Neural cell (in vitro differentiated cells): ENCODE results near the gene MAP4K3. TPM values are rescaled to one million over a fixed set of nuclear protein-coding genes. Genes with fewer than 3 reads are reported as not detected.

Experiments used
- H2AFZ ChIP-seq: fragments of 200-600, 300-800 bp; sonication (generic), shearing (Covaris generic); 2 replicates; pipeline ENCODE4 v1.6.0; 2014; ENCODE audit warnings: low read depth, mild to moderate bottlenecking, antibody characterized with exemption, low read length, moderate library complexity
- H3F3A ChIP-seq: fragments of 200-600 bp; shearing (Covaris generic); 2 replicates; pipeline ENCODE4 v1.6.1; 2016; ENCODE audit warnings: mild to moderate bottlenecking, moderate library complexity, mixed read lengths, antibody characterized with exemption, low read length; ENCODE audit not compliant: insufficient read depth, poor library complexity, severe bottlenecking
- H3K27ac ChIP-seq: fragments of 200-600, 300-800 bp; sonication (generic), shearing (Covaris generic); 2 replicates; pipeline ENCODE4 v1.5.1; 2014; ENCODE audit warnings: mild to moderate bottlenecking, low read length, moderate library complexity
- H3K27me3 ChIP-seq: fragments of 300-800, 200-600 bp; sonication (generic), shearing (Covaris generic); 2 replicates; pipeline ENCODE4 v1.6.0; 2014; ENCODE audit warnings: mild to moderate bottlenecking, low read depth, low read length, moderate library complexity; ENCODE audit not compliant: insufficient read depth
- H3K36me3 ChIP-seq: fragments of 300-800, 200-600 bp; sonication (generic), shearing (Covaris generic); 2 replicates; pipeline ENCODE4 v1.5.1; 2014; ENCODE audit warnings: mild to moderate bottlenecking, antibody characterized with exemption, low read length, moderate library complexity; ENCODE audit not compliant: insufficient read depth
- H3K4me2 ChIP-seq: fragments of 300-800, 200-600 bp; sonication (generic), shearing (Covaris generic); 2 replicates; pipeline ENCODE4 v1.6.0; 2014; ENCODE audit warnings: mild to moderate bottlenecking, low read length
- H3K4me3 ChIP-seq: fragments of 300-800, 200-600 bp; sonication (generic), shearing (Covaris generic); 2 replicates; pipeline ENCODE4 v1.5.1; 2014; ENCODE audit warnings: mild to moderate bottlenecking, low read length, moderate library complexity
- H3K79me2 ChIP-seq: fragments of 200-600 bp; shearing (Covaris generic); replicated peaks from 2 replicates; pipeline ENCODE4 v1.6.0; 2014; ENCODE audit warnings: mild to moderate bottlenecking, low read length, moderate library complexity; ENCODE audit not compliant: insufficient read depth
- H3K9ac ChIP-seq: fragments of 300-800, 200-600 bp; sonication (generic), shearing (Covaris generic); 2 replicates; pipeline ENCODE4 v1.6.1; 2016; ENCODE audit warnings: mild to moderate bottlenecking, low read length, mixed read lengths
- H3K9me2 ChIP-seq: fragments of 200-600 bp; shearing (Covaris generic); 2 replicates; pipeline ENCODE4 v1.6.1; 2016; ENCODE audit warnings: mild to moderate bottlenecking, low read length, mixed read lengths; ENCODE audit not compliant: insufficient read depth
- H3K9me3 ChIP-seq: fragments of 200-600, 300-800 bp; sonication (generic), shearing (Covaris generic); 2 replicates; pipeline ENCODE4 v1.6.1; 2016; ENCODE audit warnings: mild to moderate bottlenecking, mixed run types, low read length, moderate library complexity, mixed read lengths
- H4K20me1 ChIP-seq: fragments of 200-600 bp; shearing (Covaris generic); 2 replicates; pipeline ENCODE4 v1.6.1; 2016; ENCODE audit warnings: mild to moderate bottlenecking, mixed run types; ENCODE audit not compliant: insufficient read depth
- EP300 ChIP-seq: fragments of 450-650 bp; conservative IDR thresholded peaks from 2 replicates; pipeline ENCODE4 v1.6.1; 2014; ENCODE audit warnings: antibody characterized with exemption, mild to moderate bottlenecking, moderate library complexity; ENCODE audit not compliant: poor library complexity, severe bottlenecking
- EZH2 ChIP-seq: fragments of 200-600, 300-800 bp; shearing (Covaris generic), sonication (generic); IDR thresholded peaks from 2 replicates; pipeline ENCODE4 v1.6.1; 2014; ENCODE audit warnings: antibody characterized with exemption, low read length, borderline replicate concordance, mild to moderate bottlenecking; ENCODE audit not compliant: insufficient read depth, poor library complexity, severe bottlenecking
- MXI1 ChIP-seq: fragments of 450-650 bp; conservative IDR thresholded peaks from 2 replicates; pipeline ENCODE4 v1.6.1; 2014; ENCODE audit warnings: antibody characterized with exemption, mild to moderate bottlenecking; ENCODE audit not compliant: poor library complexity, severe bottlenecking
- POLR2AphosphoS5 ChIP-seq: IDR thresholded peaks from 2 replicates; pipeline ENCODE4 v1.6.1; 2012
- RAD21 ChIP-seq: fragments of 450-650 bp; conservative IDR thresholded peaks from 2 replicates; pipeline ENCODE4 v1.6.1; 2014; ENCODE audit warnings: antibody characterized with exemption, mild to moderate bottlenecking, moderate library complexity
- SMC3 ChIP-seq: fragments of 450-650 bp; conservative IDR thresholded peaks from 2 replicates; pipeline ENCODE4 v1.6.1; 2014; ENCODE audit warnings: antibody characterized with exemption, mild to moderate bottlenecking, moderate library complexity; ENCODE audit not compliant: poor library complexity
- TAF1 ChIP-seq: IDR thresholded peaks from 2 replicates; pipeline ENCODE4 v1.6.1; 2012; ENCODE audit warnings: low read depth
- polyA plus RNA-seq: library from polyadenylated mRNA; depleted of rRNA; stranded (reverse); fragments of >200 nt; gene quantifications from 2 replicates; pipeline ENCODE4 v1.2.3, GENCODE V29; 2014
- TF ChIP-seq, protein P1 (sequence below): IDR thresholded peaks from 2 replicates; pipeline ENCODE4 v1.6.1; 2012; ENCODE audit warnings: borderline replicate concordance
- TF ChIP-seq, protein P2 (sequence below): fragments of 450-650 bp; IDR thresholded peaks from 2 replicates; pipeline ENCODE4 v1.5.1; 2014; ENCODE audit warnings: antibody characterized with exemption, mild to moderate bottlenecking, moderate library complexity; ENCODE audit not compliant: poor library complexity, severe bottlenecking

The MAP4K3 gene
- polyA plus RNA-seq, 1 donor from 2014 or later, result 105 TPM

DNA sequence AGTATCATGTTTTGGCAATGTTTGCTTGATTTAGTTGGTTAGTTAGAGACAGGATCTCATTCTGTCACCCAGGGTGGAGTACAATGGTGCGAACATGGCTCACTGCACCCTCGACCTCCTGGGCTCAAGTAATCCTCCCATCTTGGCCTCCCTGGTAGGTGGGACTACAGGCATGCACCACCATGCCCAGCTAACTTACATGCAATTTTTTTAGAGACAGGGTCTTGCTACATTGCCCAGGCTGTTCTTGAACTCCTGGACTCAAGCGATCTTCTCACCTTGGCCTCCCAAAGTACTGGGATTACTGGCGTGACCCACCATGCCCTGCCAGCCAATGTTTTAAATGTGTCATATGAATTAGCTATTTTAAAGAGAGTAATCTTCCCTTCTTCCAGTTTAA, 177.0 kb downstream of the MAP4K3 start:
- Histone ChIP-seq H3K27me3 (no peaks in the 10 kb centered on the region), H3K4me3 (no peak overlapping the region), H3K9me2 (no peaks in the 10 kb centered on the region), H3K9ac (no peak overlapping the region), H3K4me2 (no peak overlapping the region), H3K36me3 (peaks cover 9% of the 10 kb centered on the region), H3K27ac (no peak overlapping the region), H3F3A (no peaks in the 10 kb centered on the region), H2AFZ (no peak overlapping the region), H4K20me1 (no peaks in the 10 kb centered on the region), H3K79me2 (no peaks in the 10 kb centered on the region), H3K9me3 (no peaks in the 10 kb centered on the region)
- TF ChIP-seq SMC3, result no peak

DNA sequence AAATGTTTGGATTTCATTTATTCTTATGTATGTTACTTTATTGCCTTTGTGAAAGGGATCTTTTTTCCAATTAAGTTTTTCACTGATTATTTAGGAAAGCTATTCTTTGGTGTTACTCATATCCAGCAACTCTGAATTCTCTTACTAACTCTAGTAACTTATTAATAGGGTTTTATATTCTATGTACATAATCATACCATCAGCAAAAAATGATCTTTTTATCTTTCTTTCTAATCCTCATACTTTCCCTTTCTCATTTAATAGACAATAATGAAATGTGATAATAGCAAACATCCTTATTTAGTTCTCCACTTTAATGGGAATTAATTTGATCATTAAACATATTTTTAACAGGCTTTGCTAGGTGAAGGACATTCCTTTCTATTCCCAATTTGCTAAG, 181.0 kb downstream of the MAP4K3 start:
- Histone ChIP-seq H3K9me3 (no peaks in the 10 kb centered on the region), H2AFZ (no peak overlapping the region), H3K9me2 (no peaks in the 10 kb centered on the region), H3K79me2 (no peaks in the 10 kb centered on the region), H3K36me3 (peaks cover 14% of the 10 kb centered on the region), H3K27me3 (no peaks in the 10 kb centered on the region), H3K4me2 (no peak overlapping the region), H4K20me1 (no peaks in the 10 kb centered on the region), H3F3A (no peaks in the 10 kb centered on the region), H3K27ac (no peak overlapping the region), H3K4me3 (no peak overlapping the region), H3K9ac (no peak overlapping the region)
- TF ChIP-seq, protein P1, sequence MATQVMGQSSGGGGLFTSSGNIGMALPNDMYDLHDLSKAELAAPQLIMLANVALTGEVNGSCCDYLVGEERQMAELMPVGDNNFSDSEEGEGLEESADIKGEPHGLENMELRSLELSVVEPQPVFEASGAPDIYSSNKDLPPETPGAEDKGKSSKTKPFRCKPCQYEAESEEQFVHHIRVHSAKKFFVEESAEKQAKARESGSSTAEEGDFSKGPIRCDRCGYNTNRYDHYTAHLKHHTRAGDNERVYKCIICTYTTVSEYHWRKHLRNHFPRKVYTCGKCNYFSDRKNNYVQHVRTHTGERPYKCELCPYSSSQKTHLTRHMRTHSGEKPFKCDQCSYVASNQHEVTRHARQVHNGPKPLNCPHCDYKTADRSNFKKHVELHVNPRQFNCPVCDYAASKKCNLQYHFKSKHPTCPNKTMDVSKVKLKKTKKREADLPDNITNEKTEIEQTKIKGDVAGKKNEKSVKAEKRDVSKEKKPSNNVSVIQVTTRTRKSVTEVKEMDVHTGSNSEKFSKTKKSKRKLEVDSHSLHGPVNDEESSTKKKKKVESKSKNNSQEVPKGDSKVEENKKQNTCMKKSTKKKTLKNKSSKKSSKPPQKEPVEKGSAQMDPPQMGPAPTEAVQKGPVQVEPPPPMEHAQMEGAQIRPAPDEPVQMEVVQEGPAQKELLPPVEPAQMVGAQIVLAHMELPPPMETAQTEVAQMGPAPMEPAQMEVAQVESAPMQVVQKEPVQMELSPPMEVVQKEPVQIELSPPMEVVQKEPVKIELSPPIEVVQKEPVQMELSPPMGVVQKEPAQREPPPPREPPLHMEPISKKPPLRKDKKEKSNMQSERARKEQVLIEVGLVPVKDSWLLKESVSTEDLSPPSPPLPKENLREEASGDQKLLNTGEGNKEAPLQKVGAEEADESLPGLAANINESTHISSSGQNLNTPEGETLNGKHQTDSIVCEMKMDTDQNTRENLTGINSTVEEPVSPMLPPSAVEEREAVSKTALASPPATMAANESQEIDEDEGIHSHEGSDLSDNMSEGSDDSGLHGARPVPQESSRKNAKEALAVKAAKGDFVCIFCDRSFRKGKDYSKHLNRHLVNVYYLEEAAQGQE, result no peak
- TF ChIP-seq EZH2, result no peak
- TF ChIP-seq, protein P2, sequence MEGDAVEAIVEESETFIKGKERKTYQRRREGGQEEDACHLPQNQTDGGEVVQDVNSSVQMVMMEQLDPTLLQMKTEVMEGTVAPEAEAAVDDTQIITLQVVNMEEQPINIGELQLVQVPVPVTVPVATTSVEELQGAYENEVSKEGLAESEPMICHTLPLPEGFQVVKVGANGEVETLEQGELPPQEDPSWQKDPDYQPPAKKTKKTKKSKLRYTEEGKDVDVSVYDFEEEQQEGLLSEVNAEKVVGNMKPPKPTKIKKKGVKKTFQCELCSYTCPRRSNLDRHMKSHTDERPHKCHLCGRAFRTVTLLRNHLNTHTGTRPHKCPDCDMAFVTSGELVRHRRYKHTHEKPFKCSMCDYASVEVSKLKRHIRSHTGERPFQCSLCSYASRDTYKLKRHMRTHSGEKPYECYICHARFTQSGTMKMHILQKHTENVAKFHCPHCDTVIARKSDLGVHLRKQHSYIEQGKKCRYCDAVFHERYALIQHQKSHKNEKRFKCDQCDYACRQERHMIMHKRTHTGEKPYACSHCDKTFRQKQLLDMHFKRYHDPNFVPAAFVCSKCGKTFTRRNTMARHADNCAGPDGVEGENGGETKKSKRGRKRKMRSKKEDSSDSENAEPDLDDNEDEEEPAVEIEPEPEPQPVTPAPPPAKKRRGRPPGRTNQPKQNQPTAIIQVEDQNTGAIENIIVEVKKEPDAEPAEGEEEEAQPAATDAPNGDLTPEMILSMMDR, result no peak
- TF ChIP-seq EP300, result no peak
- TF ChIP-seq POLR2AphosphoS5, result no peak
- TF ChIP-seq SMC3, result no peak
- TF ChIP-seq RAD21, result no peak
- TF ChIP-seq TAF1, result no peak
- TF ChIP-seq MXI1, result no peak

DNA sequence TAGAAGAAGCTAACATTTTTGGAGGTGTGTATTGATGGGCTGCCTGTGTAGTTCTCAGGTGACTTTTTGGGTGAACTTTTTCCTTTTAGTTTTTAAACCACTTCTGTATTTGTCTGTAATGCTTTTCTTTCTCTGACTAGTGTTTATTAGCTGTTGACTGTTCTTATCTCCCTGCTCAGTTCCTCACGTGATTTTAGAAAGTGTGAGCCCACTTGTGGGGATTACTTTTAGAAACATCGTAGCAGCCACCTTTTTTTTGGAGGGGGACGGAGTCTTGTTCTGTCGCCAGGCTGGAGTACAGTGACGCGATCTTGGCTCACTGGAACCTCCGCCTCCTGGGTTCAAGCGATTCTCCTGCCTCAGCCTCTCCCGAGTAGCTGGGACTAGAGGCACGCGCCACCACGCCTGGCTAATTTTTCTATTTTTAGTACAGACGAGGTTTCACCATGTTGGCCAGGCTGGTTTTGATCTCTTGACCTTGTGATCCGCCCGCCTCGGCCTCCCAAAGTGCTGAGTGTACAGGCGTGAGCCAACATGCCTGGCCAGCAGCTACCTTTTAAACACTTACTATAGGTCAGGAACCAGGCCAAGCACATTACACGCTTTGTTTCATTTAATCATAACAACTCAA, 184.1 kb downstream of the MAP4K3 start:
- Histone ChIP-seq H4K20me1 (no peaks in the 10 kb centered on the region), H3K9me3 (no peaks in the 10 kb centered on the region), H3F3A (no peaks in the 10 kb centered on the region), H3K27ac (no peak overlapping the region), H2AFZ (no peak overlapping the region), H3K36me3 (peaks cover 20% of the 10 kb centered on the region), H3K9ac (no peak overlapping the region), H3K4me3 (no peak overlapping the region), H3K27me3 (no peaks in the 10 kb centered on the region), H3K4me2 (no peak overlapping the region), H3K9me2 (no peaks in the 10 kb centered on the region), H3K79me2 (no peaks in the 10 kb centered on the region)
- TF ChIP-seq, protein P1, result no peak
- TF ChIP-seq, protein P2, result no peak
- TF ChIP-seq SMC3, result no peak
